C4-2B (cell line): ENCODE measurements around the gene CREB5.

Source experiments
- H3K27ac ChIP-seq: fragments of 450-650 bp; 2 replicates; pipeline ENCODE4 v1.5.1; 2017
- ZFX ChIP-seq: fragments of 450-650 bp; IDR thresholded peaks from 2 replicates; pipeline ENCODE4 v1.6.1; 2017
- TF ChIP-seq, protein P1 (sequence below): fragments of 450-650 bp; conservative IDR thresholded peaks from 2 replicates; pipeline ENCODE4 v1.5.1; 2017; ENCODE audit warnings: mild to moderate bottlenecking

Gene CREB5

DNA sequence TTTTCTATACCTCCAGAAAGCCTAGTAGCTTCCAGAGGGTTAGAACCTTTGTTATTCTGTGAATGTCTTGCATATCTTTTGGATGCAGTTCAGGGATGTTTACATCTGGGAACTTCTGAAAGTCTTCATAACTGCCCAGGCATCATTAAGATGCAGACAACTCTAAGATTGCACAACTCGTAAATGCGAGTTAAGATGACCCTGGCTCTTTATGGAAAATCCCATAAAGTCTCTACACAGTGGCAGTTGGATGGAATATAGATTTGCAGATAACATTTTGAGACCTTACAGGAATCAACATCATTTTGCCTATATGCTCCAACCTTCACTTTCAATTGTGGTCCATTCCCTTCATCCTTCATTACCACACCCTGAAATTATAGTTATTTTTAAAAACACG is 151.7 kb downstream of the CREB5 start:
- TF ChIP-seq ZFX = no peak
- TF ChIP-seq, protein P1, sequence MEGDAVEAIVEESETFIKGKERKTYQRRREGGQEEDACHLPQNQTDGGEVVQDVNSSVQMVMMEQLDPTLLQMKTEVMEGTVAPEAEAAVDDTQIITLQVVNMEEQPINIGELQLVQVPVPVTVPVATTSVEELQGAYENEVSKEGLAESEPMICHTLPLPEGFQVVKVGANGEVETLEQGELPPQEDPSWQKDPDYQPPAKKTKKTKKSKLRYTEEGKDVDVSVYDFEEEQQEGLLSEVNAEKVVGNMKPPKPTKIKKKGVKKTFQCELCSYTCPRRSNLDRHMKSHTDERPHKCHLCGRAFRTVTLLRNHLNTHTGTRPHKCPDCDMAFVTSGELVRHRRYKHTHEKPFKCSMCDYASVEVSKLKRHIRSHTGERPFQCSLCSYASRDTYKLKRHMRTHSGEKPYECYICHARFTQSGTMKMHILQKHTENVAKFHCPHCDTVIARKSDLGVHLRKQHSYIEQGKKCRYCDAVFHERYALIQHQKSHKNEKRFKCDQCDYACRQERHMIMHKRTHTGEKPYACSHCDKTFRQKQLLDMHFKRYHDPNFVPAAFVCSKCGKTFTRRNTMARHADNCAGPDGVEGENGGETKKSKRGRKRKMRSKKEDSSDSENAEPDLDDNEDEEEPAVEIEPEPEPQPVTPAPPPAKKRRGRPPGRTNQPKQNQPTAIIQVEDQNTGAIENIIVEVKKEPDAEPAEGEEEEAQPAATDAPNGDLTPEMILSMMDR = no peak
- no peak overlapping the region for H3K27ac ChIP-seq

DNA sequence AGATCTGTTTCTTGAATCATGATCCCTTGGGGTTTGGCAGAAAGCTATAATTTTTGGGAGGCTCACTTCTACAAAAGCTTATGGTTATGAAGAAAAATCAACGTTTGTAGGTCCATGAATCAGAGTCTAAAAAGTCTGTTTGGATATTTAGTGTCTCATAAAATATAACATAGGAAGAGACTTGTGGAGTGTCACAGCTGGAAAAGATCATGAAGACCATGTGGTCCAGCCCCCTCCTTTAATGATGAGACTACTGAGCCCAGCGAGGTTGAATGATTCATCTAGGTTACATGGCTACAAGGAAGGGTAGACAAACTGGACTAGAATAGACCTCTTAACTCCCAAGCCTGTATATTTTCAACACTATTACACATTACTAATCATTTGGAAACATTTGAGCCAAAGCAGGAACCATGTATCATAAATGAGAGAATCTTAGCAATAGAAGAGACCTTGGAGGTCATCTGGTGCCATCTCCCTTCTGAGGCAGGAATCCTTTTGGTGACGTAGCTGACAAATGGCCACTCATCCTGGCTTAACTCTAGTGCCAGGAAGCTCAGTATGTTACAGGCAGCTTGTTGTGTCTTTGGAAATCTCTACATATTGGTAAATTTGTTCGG is 152.5 kb downstream of the CREB5 start:
- no peak for TF ChIP-seq ZFX
- TF ChIP-seq, protein P1 = no peak
- no peak overlapping the region for H3K27ac ChIP-seq

DNA sequence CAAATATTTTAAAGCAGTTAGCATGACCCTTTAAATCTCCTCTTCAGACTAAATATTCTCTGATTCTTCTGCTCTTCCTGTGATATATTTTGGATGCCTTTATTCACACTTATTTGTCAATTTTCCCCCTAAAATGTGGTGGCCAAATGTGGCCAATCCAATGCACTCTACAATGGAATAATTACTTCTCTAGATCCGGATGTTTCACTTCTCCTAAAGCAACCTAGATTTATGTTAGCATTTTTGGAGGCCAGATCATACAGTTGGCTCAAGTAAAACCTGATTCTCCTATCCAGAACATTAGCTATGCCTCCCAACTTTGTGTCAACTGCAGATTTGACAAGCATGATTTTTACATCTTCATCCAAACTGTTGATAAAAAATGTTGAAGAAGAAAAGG is 153.7 kb downstream of the CREB5 start:
- no peak overlapping the region for H3K27ac ChIP-seq
- TF ChIP-seq, protein P1 = no peak
- no peak for TF ChIP-seq ZFX

DNA sequence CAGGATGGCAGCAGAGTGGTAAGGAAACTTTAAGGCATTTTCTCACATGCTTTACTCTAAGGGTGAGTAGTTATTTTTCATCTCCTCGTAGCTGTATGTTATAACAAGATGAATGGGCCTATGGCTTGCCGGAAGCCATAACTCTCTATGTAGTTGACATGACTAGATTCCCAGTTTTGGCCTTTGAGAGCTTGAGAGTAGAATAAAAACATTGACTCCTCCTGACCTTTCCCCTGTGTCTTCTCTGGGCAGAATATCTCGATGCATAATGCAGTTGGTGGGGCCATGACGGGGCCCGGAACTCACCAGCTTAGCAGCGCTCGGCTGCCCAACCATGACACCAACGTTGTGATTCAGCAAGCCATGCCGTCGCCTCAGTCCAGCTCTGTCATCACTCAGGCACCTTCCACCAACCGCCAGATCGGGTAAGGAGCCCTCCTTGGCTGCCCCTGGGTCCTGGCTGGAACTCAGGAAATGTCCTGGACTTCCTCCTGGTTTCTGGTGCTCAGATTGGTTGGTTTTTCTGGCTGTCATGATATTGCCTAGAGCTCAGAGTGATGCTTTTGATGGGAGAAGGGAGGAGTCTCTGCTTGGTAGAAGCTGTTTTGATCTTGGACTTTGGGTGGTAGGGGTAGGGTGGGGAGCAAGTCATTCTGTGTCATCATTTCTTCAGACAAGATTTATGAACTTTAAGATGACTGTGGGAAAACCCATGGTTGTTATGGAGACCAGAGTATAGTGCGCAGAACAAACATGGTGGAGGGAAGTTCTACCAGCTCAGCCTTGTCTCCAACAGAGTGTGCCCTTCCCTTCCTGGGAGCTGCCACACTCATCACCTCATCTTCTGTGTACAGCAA is 158.0 kb downstream of the CREB5 start:
- no peak overlapping the region for H3K27ac ChIP-seq
- TF ChIP-seq, protein P1 = no peak
- no peak for TF ChIP-seq ZFX

DNA sequence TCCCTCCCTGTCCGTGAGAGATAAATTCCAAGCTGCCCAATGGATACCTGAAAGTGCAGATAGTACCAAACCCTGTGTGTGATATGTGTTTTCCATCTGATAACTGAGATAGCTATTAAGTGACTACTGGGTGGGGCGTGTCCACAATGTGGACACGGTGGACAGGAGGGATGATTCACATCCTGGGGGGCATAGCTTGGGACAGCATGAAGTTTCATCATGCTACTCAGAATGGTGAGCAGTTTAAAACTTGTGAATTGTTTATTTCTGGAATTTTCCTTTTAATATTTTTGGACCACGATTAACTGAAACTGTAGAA is 158.6 kb downstream of the CREB5 start:
- H3K27ac ChIP-seq = no peak overlapping the region
- TF ChIP-seq, protein P1 = no peak
- TF ChIP-seq ZFX = no peak

DNA sequence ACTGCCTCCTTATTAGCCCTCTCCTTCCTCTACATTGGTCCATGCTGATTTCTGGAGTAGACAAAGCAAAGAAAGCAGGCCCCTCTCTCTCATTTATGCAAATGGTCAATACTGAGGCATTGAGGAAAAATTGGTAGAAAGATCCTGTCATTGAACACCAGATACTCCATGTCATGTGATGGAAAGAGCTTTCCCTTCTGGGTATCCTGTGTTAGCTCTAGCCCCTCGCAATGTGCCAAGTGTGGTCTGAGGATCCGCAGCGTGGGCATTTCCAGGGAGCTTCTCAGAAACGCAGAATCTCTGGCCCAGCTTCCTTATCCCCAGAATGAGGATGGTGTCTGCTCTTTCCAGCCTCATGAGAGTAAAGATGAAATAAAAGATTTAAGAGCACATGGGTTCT is 159.1 kb downstream of the CREB5 start:
- TF ChIP-seq, protein P1 = no peak
- TF ChIP-seq ZFX = no peak
- no peak overlapping the region for H3K27ac ChIP-seq

DNA sequence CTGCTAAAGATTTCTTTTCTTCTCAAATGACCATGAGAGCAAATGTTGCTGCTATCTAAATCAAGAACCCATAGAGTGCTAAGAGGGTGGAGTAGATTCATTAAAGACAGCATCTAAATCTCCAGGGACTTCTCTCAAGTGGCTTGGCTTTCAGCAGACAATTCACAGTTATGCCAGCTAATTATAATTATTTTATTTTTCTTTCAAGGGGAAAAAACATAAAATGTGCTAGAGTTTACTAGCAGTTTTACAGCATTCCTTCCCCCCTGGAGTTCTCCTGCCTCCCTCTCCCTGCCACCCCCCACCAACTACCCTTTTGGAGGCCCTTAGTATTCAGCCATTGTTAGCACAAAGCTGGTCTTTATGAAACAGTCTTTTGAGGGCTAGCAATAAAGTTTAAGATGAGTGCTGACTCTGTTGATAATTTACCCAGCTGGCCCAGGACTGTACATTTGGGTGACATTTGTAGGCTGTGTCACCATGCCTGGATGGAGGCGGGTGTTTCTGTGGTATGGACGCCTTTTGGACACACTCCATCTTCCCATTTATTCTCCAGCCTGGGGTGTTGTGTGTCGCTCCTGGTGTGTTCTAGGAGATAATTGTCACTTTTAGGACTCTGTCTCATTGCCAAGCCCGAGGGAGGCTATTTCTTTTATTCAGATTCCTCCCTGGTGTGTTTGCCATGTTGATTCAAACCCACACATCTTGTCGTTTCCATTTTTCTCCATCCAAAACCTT is 160.2 kb downstream of the CREB5 start:
- no peak overlapping the region for H3K27ac ChIP-seq
- TF ChIP-seq ZFX = no peak
- TF ChIP-seq, protein P1 = no peak
